HG02678 (cell line): ENCODE measurements around the gene ZNF366.

ENCODE experiments used
- ATAC-seq: cut with Tn5 transposase; IDR thresholded peaks from one replicate; pipeline ENCODE4 v1.9.1; 2021; ENCODE audit warnings: mild to moderate bottlenecking, moderate library complexity; ENCODE audit not compliant: unreplicated experiment

ZNF366 gene

GRCh38 chr5:72498284-72498683 is 8.9 kb downstream of the ZNF366 start:
- no peak for ATAC-seq

- no peak for ATAC-seq
Observed at GRCh38 chr5:72497823-72498222, 9.4 kb downstream of the ZNF366 start.

DNA sequence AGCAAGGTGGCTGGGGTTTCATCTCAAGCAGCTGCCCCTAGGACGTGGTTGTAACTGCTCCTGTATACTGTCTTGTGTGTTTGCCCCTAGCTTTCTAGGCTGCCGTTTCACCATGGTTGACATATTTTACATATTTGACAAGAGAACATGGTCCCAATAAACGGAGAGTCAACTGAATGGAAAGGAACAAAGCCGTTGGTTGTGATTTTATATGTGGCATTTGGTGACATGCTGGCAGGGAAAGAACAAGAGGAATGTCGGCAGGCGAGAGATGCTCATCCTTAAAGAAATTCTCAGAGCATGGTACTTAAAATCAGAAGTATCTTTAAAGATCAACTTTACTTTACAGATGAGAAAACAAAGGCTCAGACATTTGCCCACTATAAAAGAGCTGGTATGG is 11.8 kb downstream of the ZNF366 start:
- no peak for ATAC-seq

- ATAC-seq, result no peak
Observed at GRCh38 chr5:72494623-72495124, 12.5 kb downstream of the ZNF366 start.

DNA sequence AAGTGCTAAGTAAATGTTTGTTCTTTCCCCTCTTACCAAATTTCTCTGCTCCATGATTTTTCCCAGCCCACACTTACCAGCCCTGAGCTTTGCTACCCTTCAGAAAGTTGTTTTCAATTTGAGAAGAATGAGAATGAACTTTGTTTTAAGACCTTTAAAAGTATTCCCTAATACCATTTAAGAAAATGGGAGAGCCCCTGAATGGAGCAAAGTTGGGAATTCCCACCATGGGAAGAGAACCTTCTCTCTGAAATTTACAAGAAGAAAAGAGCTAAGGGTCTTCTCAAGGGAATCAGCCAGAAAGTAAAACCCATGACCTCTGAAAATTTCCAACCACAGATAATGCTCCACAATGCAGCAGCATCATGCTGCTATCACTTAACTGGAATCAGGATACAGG is 17.7 kb downstream of the ZNF366 start:
- ATAC-seq, result no peak

GRCh38 chr5:72488756-72489155 is 18.5 kb downstream of the ZNF366 start:
- ATAC-seq, result no peak

DNA sequence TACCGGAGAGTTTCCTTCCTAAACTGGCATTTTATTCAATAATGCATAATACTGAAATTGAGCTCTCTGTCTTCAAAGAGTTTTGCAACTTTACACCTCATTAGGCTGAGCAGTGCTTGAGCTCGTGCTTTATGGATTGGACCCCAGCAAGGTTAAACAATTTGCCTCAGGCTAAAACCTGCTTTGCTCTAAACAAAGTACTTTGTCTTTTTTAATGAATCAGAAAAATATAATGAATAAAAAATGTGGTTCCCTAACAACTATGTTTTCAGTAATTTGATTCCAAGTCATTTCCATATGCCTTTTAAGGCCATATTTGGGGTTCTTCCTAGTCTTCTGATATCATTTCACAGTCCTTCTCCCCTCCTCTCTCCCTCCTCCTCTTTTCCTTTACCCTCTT is 20.0 kb downstream of the ZNF366 start:
- no peak for ATAC-seq

GRCh38 chr5:72486371-72486770 is 20.8 kb downstream of the ZNF366 start:
- no peak for ATAC-seq

DNA sequence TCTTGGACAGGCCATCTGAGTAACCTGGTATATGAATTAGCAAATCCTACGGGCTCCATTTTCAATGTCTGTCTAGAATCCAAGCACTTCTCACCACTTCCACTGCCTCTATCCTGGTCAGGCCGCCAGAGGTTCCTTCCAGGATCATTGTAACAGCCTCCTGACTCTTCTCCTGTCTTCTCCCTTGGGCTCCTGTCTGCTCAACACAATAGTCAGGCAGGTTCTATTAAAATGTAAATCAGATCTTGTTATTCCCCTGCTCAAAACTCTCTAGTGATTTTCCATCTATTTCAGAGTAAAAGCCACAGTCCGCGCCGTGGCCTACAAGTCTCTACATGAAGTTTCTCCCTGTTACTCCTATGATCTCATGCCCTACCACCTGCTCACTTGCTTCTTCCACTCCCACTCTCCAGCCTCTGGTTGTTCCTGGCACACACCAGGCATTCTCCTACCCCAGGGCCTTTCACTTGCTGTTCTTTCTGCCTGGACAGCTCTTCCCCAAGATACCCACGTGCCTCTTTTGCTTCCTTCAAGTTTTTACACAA is 21.7 kb downstream of the ZNF366 start:
- no peak for ATAC-seq

GRCh38 chr5:72482046-72482445 is 25.2 kb downstream of the ZNF366 start:
- no peak for ATAC-seq

DNA sequence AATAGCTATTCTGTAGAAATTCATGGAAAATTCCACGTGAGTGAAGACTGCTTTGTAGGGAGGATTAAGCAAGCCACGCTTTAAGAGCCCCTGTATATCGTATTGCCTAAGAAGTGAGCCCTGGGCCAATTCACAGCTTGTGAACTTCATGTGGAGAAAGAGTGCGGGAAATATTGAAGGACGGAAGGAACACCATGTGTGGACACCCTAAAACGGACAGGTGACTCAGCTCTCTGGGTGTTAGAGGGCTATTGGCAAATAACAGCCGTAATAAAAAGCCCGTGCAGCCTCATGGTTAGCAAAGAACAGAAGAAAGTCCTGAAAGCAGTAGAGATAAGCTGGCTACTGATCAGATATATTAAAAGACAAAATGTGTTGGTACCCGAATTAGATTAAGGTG is 26.4 kb downstream of the ZNF366 start:
- no peak for ATAC-seq

DNA sequence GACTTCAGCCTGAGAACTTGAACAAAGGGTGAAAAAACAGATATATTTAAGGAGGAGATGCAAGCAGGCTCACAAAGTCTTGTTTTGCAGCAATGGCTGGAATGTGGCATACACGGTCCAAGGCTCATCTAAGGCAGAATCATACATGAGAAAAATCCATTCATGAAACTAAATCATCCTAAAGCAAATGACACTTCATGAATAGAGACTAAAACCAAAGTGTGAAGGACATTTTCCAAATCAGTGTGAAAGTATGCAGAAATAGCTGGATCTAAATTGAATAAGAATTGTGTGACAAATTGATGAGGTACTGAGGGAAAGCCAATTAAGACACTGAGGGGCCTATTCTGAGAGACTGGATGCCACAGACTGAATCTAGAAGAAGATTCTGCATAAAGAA is 27.3 kb downstream of the ZNF366 start:
- ATAC-seq, result no peak

DNA sequence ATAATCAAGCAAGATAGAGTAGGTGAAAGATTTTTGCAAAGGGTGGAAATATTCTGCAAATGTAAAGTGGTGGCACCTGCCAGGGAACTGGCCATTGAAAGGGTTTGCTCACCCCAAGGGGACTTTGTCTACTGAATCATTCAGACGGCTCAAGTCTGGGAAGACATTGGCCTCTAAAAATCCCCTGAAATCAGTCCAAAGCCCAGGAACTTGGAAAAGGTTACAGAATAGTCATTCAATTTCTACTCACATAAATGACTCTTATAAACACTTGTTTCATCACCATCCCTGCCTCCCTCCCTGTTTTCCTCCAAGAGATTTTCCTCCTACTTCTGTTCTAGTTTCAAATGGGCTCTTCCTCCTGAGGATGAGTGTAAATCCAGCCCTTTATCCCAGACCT is 28.5 kb downstream of the ZNF366 start:
- ATAC-seq, result no peak

- ATAC-seq, result no peak
Observed at GRCh38 chr5:72478276-72478675, 28.9 kb downstream of the ZNF366 start.

- no peak for ATAC-seq
Observed at GRCh38 chr5:72477644-72478043, 29.6 kb downstream of the ZNF366 start.

- no peak for ATAC-seq
Observed at GRCh38 chr5:72477176-72477575, 30.0 kb downstream of the ZNF366 start.

DNA sequence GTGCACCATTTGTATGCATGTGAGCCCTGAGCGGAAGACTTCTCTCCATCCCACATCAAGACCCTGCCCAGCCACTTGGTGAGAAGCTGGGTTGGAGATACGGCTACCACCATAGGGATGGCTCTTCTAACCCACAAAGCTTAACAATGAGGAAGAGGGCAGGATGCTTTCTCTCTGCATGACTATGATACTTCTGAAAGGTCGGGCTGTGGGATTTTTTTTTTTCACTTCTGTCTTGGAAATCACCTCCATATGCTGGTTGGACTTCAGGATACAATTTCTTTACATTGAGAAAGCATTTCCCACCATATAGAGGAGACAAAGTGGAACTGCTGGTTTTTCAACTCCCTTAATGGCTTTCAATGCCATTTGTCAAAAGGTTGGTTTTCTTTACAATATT is 30.5 kb downstream of the ZNF366 start:
- ATAC-seq, result no peak

DNA sequence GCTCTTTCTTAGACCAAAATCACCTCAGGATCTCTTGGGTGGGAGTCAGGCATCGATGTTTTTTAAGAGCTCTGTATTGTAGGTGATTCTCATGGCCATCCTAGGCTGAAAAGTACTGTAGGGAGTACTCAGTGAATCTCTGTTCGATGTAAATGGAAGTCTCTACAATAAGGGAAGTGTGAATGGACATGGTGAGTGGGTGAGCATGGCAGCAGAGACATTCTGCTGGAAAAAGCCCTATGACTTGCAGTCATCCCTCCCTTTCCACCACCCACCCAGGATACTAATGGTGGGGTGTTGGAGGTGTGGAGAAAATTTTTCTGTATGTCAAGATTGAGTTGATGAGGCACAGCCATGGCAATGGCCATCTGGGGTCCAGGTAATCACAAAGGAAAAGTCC is 30.9 kb downstream of the ZNF366 start:
- no peak for ATAC-seq

DNA sequence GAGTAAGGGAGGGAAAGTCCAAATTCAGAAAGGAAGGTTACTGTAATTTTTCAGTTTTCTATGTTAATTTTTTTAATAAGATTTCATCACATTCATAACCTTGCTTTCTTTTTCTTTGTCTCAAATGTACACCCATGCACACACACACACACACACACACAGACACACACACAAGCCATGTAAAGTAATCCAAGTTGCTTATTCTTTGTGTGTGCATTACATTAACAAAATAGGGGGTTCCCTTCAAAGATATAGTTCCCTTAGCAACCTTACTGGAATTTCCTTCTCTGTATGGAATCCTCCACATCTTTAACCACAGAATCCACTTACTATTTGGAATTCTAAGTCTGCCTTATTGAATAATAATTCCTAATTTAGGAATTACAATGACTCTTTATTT is 32.7 kb downstream of the ZNF366 start:
- no peak for ATAC-seq

DNA sequence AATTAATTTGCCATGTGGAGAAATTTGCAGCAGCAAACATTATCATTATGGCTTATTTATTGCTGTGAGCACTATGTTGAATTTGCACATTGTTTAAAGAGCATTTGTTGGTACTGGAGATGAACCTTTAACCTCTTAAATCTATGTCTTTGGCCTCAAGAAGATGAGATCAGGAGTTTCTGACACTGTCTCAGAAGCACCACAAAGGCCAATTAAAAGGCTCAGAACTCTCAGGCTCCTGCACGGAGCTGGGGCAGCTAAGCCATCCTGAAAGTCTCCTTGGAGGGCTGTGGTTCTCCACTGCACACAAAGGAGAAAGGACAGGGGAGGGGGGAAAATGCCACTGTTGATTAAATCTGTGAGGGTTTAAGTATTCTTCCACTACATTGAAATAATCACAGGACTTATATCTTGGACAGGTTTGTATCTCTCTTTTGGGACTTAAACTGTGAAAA is 33.1 kb downstream of the ZNF366 start:
- no peak for ATAC-seq

- ATAC-seq, result no peak
Observed at GRCh38 chr5:72472666-72473422, 34.4 kb downstream of the ZNF366 start.

- ATAC-seq, result no peak
Observed at GRCh38 chr5:72472031-72472430, 35.2 kb downstream of the ZNF366 start.

DNA sequence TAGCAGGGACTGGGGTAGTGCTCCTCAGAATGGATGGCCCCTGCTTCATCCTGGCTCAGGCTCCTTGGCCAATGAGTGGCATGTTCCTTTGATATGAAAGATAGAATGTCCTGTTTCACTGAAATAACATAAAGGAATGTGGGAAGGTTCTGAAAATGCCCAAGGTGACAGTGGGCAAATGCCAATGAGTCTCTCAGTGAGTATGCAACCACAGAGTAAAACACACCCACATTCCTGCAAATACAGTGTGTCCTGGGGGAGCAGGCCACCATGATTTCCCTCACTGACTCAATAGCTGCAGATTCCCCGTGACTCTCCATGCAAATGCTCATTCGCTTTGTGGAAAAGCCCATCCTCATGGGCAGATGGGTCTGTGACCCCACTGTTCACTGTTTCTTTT is 36.4 kb downstream of the ZNF366 start:
- ATAC-seq, result no peak
